B cell (primary cell): ENCODE results near the gene TMEM140. TPM values are rescaled to one million over a fixed set of nuclear protein-coding genes. Genes with fewer than 3 reads are reported as not detected.

Experiments used
- ATAC-seq: fragments of 200-7000 bp; cut with Tn5 transposase; one replicate; pipeline ENCODE4 v1.10.0; 2021; ENCODE audit warnings: low read depth, mild to moderate bottlenecking, moderate number of reproducible peaks, moderate library complexity
- CTCF ChIA-PET: fragments of 350-600 bp; sonication (Branson Sonifier 250); formaldehyde crosslinking; loops from one replicate; lab custom pipeline; 2021; ENCODE audit warnings: antibody characterized with exemption, inconsistent platforms; lab: Charles Lee
- POLR2A ChIA-PET: fragments of 350-600 bp; sonication (Branson Sonifier 250); formaldehyde crosslinking; loops from one replicate; lab custom pipeline; 2021; ENCODE audit warnings: antibody characterized with exemption; lab: Charles Lee
- DNase-seq: peaks from one replicate; pipeline ENCODE4 v3.0.0; 2013
- H2AFZ ChIP-seq: 2 replicates; pipeline ENCODE4 v1.6.1; 2012; ENCODE audit warnings: mild to moderate bottlenecking, low read depth, low read length; ENCODE audit not compliant: insufficient read depth, poor library complexity, severe bottlenecking
- H3K27ac ChIP-seq, 2 donors: 1 replicate in 1 of 2; 2 replicates in 1 of 2; pipeline ENCODE4 v1.5.1; 2012 to 2013; ENCODE audit warnings: low read length in 2 of 2, mild to moderate bottlenecking in 2 of 2, moderate library complexity in 1 of 2
- H3K27me3 ChIP-seq, 4 experiments: fragments of 200-600 bp in 1 of 4; sonication (generic) in 1 of 4; replicated peaks in 1 of 4; 1 replicate in 2 of 4; 2 replicates in 2 of 4; pipeline versions ENCODE4 v1.6.1 to v1.7.0; 2013 to 2016; ENCODE audit warnings: low read length in 3 of 4, mild to moderate bottlenecking in 2 of 4, mixed read lengths in 1 of 4, moderate library complexity in 1 of 4; ENCODE audit not compliant: insufficient read depth in 4 of 4, control insufficient read depth in 3 of 4; ENCODE audit errors: control extremely low read depth in 1 of 4
- H3K36me3 ChIP-seq, 2 experiments: replicated peaks in 1 of 2; 1 replicate in 1 of 2; 2 replicates in 1 of 2; pipeline versions ENCODE4 v1.6.1 to v1.7.1; 2013; ENCODE audit warnings: low read length in 1 of 2; ENCODE audit not compliant: insufficient read depth in 2 of 2, control insufficient read depth in 1 of 2; ENCODE audit errors: control extremely low read depth in 1 of 2, extremely low read depth in 1 of 2
- H3K4me1 ChIP-seq, 2 donors: fragments of 200-600 bp in 1 of 2; sonication (generic) in 1 of 2; 1 replicate in 1 of 2; 2 replicates in 1 of 2; pipeline versions ENCODE4 v1.5.1 to v1.6.1; 2013 to 2017; ENCODE audit warnings: low read length in 2 of 2; ENCODE audit not compliant: control insufficient read depth in 2 of 2, insufficient read depth in 2 of 2
- H3K4me2 ChIP-seq: replicated peaks from 2 replicates; pipeline ENCODE3; 2012; ENCODE audit warnings: mild to moderate bottlenecking, low read depth, low read length; ENCODE audit not compliant: poor library complexity, severe bottlenecking
- H3K4me3 ChIP-seq, 5 experiments: fragments of 200-600 bp in 1 of 5; sonication (generic) in 1 of 5; 1 replicate in 3 of 5; 2 replicates in 2 of 5; pipeline versions ENCODE4 v1.5.1 to v1.7.0; 2011 to 2016; ENCODE audit warnings: low read length in 4 of 5, mild to moderate bottlenecking in 4 of 5, low read depth in 2 of 5, control low read depth in 1 of 5, moderate library complexity in 1 of 5; ENCODE audit not compliant: insufficient read depth in 1 of 5; ENCODE audit errors: control extremely low read depth in 1 of 5, extremely low read depth in 1 of 5
- H3K79me2 ChIP-seq: fragments of 200-600 bp; sonication (generic); one replicate; pipeline ENCODE4 v1.6.0; 2016; ENCODE audit warnings: low read length; ENCODE audit not compliant: control insufficient read depth, insufficient read depth
- H3K9ac ChIP-seq: fragments of 200-600 bp; sonication (generic); 2 replicates; pipeline ENCODE4 v1.6.1; 2017; ENCODE audit warnings: mild to moderate bottlenecking, low read length, moderate library complexity
- H3K9me3 ChIP-seq, 3 donors: one replicate each; pipeline versions ENCODE4 v1.6.1 to v1.7.1; 2013; ENCODE audit warnings: low read length in 2 of 3; ENCODE audit not compliant: control insufficient read depth in 2 of 3, insufficient read depth in 1 of 3; ENCODE audit errors: control extremely low read depth in 1 of 3
- H4K20me1 ChIP-seq: 2 replicates; pipeline ENCODE4 v1.6.0; 2012; ENCODE audit warnings: mild to moderate bottlenecking, low read length; ENCODE audit not compliant: insufficient read depth, control insufficient read depth, poor library complexity, severe bottlenecking
- H3K27ac Mint-ChIP-seq: one replicate; pipeline ENCODE4 v1.8.0; 2021; ENCODE audit warnings: mixed read lengths
- H3K27me3 Mint-ChIP-seq: one replicate; pipeline ENCODE4 v1.8.0; 2021; ENCODE audit warnings: mixed read lengths
- H3K4me1 Mint-ChIP-seq: one replicate; pipeline ENCODE4 v1.8.0; 2021; ENCODE audit warnings: mixed read lengths
- H3K4me3 Mint-ChIP-seq: one replicate; pipeline ENCODE4 v1.8.0; 2021; ENCODE audit warnings: mixed read lengths
- H3K9me3 Mint-ChIP-seq: one replicate; pipeline ENCODE4 v1.8.0; 2022; ENCODE audit warnings: mixed read lengths; ENCODE audit not compliant: insufficient read depth
- CTCF ChIP-seq: fragments of 200-600 bp; IDR thresholded peaks from one replicate; pipeline ENCODE4 v1.8.0; 2022; ENCODE audit warnings: antibody characterized with exemption, mild to moderate bottlenecking
- EZH2 ChIP-seq: IDR thresholded peaks from 2 replicates; pipeline ENCODE4 v1.6.1; 2012; ENCODE audit warnings: borderline replicate concordance, low read depth, mild to moderate bottlenecking, moderate library complexity, low read length; ENCODE audit not compliant: insufficient read depth, poor library complexity, severe bottlenecking
- WGBS: methylation state at CpG from one replicate; pipeline ENCODE4 v1.1.5; 2013; ENCODE audit warnings: missing lambda C conversion rate; ENCODE audit not compliant: insufficient coverage; 5-methylcytosine and 5-hydroxymethylcytosine counted together
- intact Hi-C: fragments of 100-400 bp; cut with micrococcal nuclease; formaldehyde crosslinking; loops from one replicate; pipeline ENCODE4 v1.10.0; 2022
- polyA plus RNA-seq: library from polyadenylated mRNA; depleted of rRNA; stranded (reverse); fragments of >200 nt; gene quantifications from 2 replicates; pipeline ENCODE4 v1.2.3, GENCODE V29; 2012
- total RNA-seq, 2 donors: library from RNA; stranded (reverse); fragments of 120-200 nt in 1 of 2; gene quantifications; 1 replicate in 1 of 2; 2 replicates in 1 of 2; pipeline versions ENCODE4 v1.2.3 to v1.2.4, GENCODE V29; 2013 to 2022

The TMEM140 gene
- total and polyA plus RNA-seq, 2 donors (not counting 1 experiment from before 2014, with no cell fraction given) = 3.8 to 79.1 TPM

- peaks cover 17% of the 10 kb centered on the region for H3K9me3 Mint-ChIP-seq
- no peak overlapping the region for H3K4me3 Mint-ChIP-seq
- no peaks in the 10 kb centered on the region for H4K20me1 ChIP-seq
- H3K27ac Mint-ChIP-seq = no peak overlapping the region
- H3K4me3 ChIP-seq = no peak overlapping the region
- 100% methylated on average over 2 of the region's 3 CpGs for WGBS
- no peaks in the 10 kb centered on the region for H3K27me3 ChIP-seq
- CTCF ChIA-PET = interaction anchor here (1.7 kb wide), 1 partner anchor 30 kb away, joined by 4 read pairs; the partner anchor contains the start of gene WDR91
- H3K36me3 ChIP-seq = peaks cover 0 to 34% of the 10 kb centered on the region in 2 experiments
- H3K27me3 Mint-ChIP-seq = no peaks in the 10 kb centered on the region
- H3K4me1 ChIP-seq = peaks cover 0 to under 1% of the 10 kb centered on the region in 2 donors
- POLR2A ChIA-PET = no interaction called here
- no peak overlapping the region for H2AFZ ChIP-seq
- H3K9me3 ChIP-seq = peaks cover 1 to 43% (median 38%) of the 10 kb centered on the region in 3 donors
- DNase-seq = no peak
- ATAC-seq = no peak
- no peak for TF ChIP-seq CTCF
- no peak for TF ChIP-seq EZH2
- H3K79me2 ChIP-seq = no peaks in the 10 kb centered on the region
- H3K4me2 ChIP-seq = no peak overlapping the region
- intact Hi-C loops = no loop called here
- H3K4me1 Mint-ChIP-seq = no peaks in the 10 kb centered on the region
- H3K9ac ChIP-seq = no peak overlapping the region
- no peak overlapping the region for H3K27ac ChIP-seq
Measured at GRCh38 chr7:135181261-135181928, 33.5 kb downstream of the TMEM140 start.

GRCh38 chr7:135181929-135182678 is 34.2 kb downstream of the TMEM140 start:
- Mint-ChIP-seq H3K4me1 (peaks cover 6% of the 10 kb centered on the region), H3K4me3 (no peak overlapping the region), H3K9me3 (peaks cover 17% of the 10 kb centered on the region), H3K27ac (no peak overlapping the region), H3K27me3 (no peaks in the 10 kb centered on the region)
- H4K20me1 ChIP-seq = no peaks in the 10 kb centered on the region
- no peak overlapping the region for H2AFZ ChIP-seq
- peaks cover 1 to 43% (median 38%) of the 10 kb centered on the region in 3 donors for H3K9me3 ChIP-seq
- no peak overlapping the region for H3K9ac ChIP-seq
- 98% methylated on average over 31 of the region's 31 CpGs for WGBS
- ChIA-PET POLR2A (no interaction called here), CTCF (interaction anchor here (1.7 kb wide), 1 partner anchor 29 kb away, joined by 4 read pairs; the partner anchor contains the start of gene WDR91)
- no peaks in the 10 kb centered on the region for H3K27me3 ChIP-seq
- TF ChIP-seq EZH2 = no peak
- TF ChIP-seq CTCF = no peak
- H3K4me1 ChIP-seq = peaks cover 0 to 7% of the 10 kb centered on the region in 2 donors
- no peak overlapping the region for H3K4me3 ChIP-seq
- intact Hi-C loops = no loop called here
- no peak overlapping the region for H3K27ac ChIP-seq
- H3K79me2 ChIP-seq = no peaks in the 10 kb centered on the region
- DNase-seq (no peak), ATAC-seq (no peak)
- H3K4me2 ChIP-seq = no peak overlapping the region
- H3K36me3 ChIP-seq = peaks cover 0 to 41% of the 10 kb centered on the region in 2 experiments
